Cerebellar nuclear complex (tissue), 1 donor: Measurements from ENCODE around the gene KRT7.
"Not testable (repeated sequence)": the region's sequence is repeated elsewhere in the genome, so short reads cannot be mapped to it uniquely, and the experiment has no call there.

Experiments
- DNase-seq, 2 experiments: peaks; one replicate each; lab custom pipeline; 2025; lab: John Stamatoyannopoulos, UW

The KRT7 gene

GRCh38 chr12:52229836-52230343 is 3.2 kb upstream of the KRT7 start:
- no peak for DNase-seq

GRCh38 chr12:52230364-52231281 is 2.4 kb upstream of the KRT7 start:
- no peak for DNase-seq

- no peak for DNase-seq
Observed at GRCh38 chr12:52231305-52232202, 1.5 kb upstream of the KRT7 start.

- DNase-seq, result no peak
Observed at GRCh38 chr12:52232203-52232673, 805 bp upstream of the KRT7 start.

- DNase-seq, result no peak
Observed at GRCh38 chr12:52233462-52234207, 592 bp downstream of the KRT7 start.

GRCh38 chr12:52234223-52234810 is 1.3 kb downstream of the KRT7 start:
- DNase-seq, result no peak

GRCh38 chr12:52235001-52235764 is 2.1 kb downstream of the KRT7 start:
- DNase-seq, result no peak

GRCh38 chr12:52235822-52236361 is 2.8 kb downstream of the KRT7 start:
- no peak for DNase-seq

GRCh38 chr12:52236386-52237050 is 3.5 kb downstream of the KRT7 start:
- DNase-seq, result no peak

- DNase-seq, result no peak
Observed at GRCh38 chr12:52238207-52238840, 5.3 kb downstream of the KRT7 start.

GRCh38 chr12:52238916-52239646 is 6.0 kb downstream of the KRT7 start:
- no peak for DNase-seq

GRCh38 chr12:52239767-52240166 is 6.7 kb downstream of the KRT7 start:
- DNase-seq, result no peak

- DNase-seq, result not testable (repeated sequence)
Observed at GRCh38 chr12:52240247-52240646, 7.2 kb downstream of the KRT7 start.

GRCh38 chr12:52241205-52241842 is 8.3 kb downstream of the KRT7 start:
- no peak for DNase-seq

- no peak for DNase-seq
Observed at GRCh38 chr12:52242442-52243258, 9.6 kb downstream of the KRT7 start.

GRCh38 chr12:52243259-52243855 is 10.3 kb downstream of the KRT7 start:
- no peak for DNase-seq
